K562 (cell line): Measurements from ENCODE around the gene ATP6V1F. TPM values are rescaled to one million over a fixed set of nuclear protein-coding genes. Genes with fewer than 3 reads are reported as not detected.

Experiments
- ARID2 ChIP-seq: fragments of 450-650 bp; IDR thresholded peaks from 2 replicates; pipeline ENCODE4 v1.6.1; 2017; ENCODE audit warnings: antibody characterized with exemption, mild to moderate bottlenecking
- DDX20 ChIP-seq: fragments of 450-650 bp; IDR thresholded peaks from 2 replicates; pipeline ENCODE4 v1.6.1; 2016; ENCODE audit warnings: missing genetic modification characterization, low read depth, mild to moderate bottlenecking, missing compliant biosample characterization, moderate library complexity
- ELF2 ChIP-seq: fragments of 250-450 bp; sonication (Bioruptor Pico); IDR thresholded peaks from 2 replicates; pipeline ENCODE4 v1.5.0; 2021; ENCODE audit warnings: mild to moderate bottlenecking
- EP400 ChIP-seq: fragments of 450-650 bp; IDR thresholded peaks from 2 replicates; pipeline ENCODE4 v1.6.1; 2017; ENCODE audit warnings: antibody characterized with exemption, mild to moderate bottlenecking, moderate library complexity
- HDAC3 ChIP-seq: fragments of 450-650 bp; IDR thresholded peaks from 2 replicates; pipeline ENCODE4 v1.6.1; 2018; ENCODE audit warnings: borderline replicate concordance, mild to moderate bottlenecking, moderate library complexity; ENCODE audit not compliant: partially characterized antibody
- HIVEP1 ChIP-seq: fragments of 250-450 bp; sonication (Bioruptor Pico); IDR thresholded peaks from 2 replicates; pipeline ENCODE4 v1.4.0; 2020; ENCODE audit warnings: mild to moderate bottlenecking
- MED1 ChIP-seq: sonication (generic); formaldehyde crosslinking; IDR thresholded peaks from 2 replicates; pipeline ENCODE4 v1.8.1; 2023; ENCODE audit warnings: missing genetic modification reagents, borderline replicate concordance
- MTA3 ChIP-seq: fragments of 450-650 bp; formaldehyde crosslinking; IDR thresholded peaks from 2 replicates; pipeline ENCODE4 v1.6.1; 2017; ENCODE audit warnings: mild to moderate bottlenecking, borderline replicate concordance
- NCOA1 ChIP-seq: fragments of 450-650 bp; IDR thresholded peaks from 2 replicates; pipeline ENCODE4 v1.6.1; 2016; ENCODE audit warnings: low read depth
- NEUROD1 ChIP-seq: fragments of 150-350 bp; IDR thresholded peaks from 2 replicates; pipeline ENCODE4 v1.6.1; 2014; ENCODE audit warnings: borderline replicate concordance, low read length, low read depth; ENCODE audit not compliant: partially characterized antibody
- SAFB2 ChIP-seq: fragments of 200-400 bp; formaldehyde crosslinking; IDR thresholded peaks from 2 replicates; pipeline ENCODE4 v1.6.1; 2018; ENCODE audit warnings: borderline replicate concordance, low read length, low read depth, moderate library complexity; ENCODE audit not compliant: severe bottlenecking
- SIRT6 ChIP-seq: IDR thresholded peaks from one replicate; pipeline ENCODE4 v1.6.1; 2012; ENCODE audit warnings: low read depth, mild to moderate bottlenecking, control low read depth, inconsistent platforms, low read length, moderate library complexity
- SRSF9 ChIP-seq: fragments of 200-400 bp; formaldehyde crosslinking; IDR thresholded peaks from 2 replicates; pipeline ENCODE4 v1.6.1; 2017; ENCODE audit warnings: low read depth, low read length, borderline replicate concordance
- TCF3 ChIP-seq: sonication (generic); formaldehyde crosslinking; IDR thresholded peaks from 2 replicates; pipeline ENCODE4 v1.4.0; 2020; ENCODE audit warnings: mild to moderate bottlenecking, missing genetic modification reagents
- ZKSCAN3 ChIP-seq: fragments of 250-450 bp; sonication (Bioruptor Pico); IDR thresholded peaks from 2 replicates; pipeline ENCODE4 v1.4.0; 2020
- ZNF212 ChIP-seq: fragments of 450-650 bp; formaldehyde crosslinking; IDR thresholded peaks from 2 replicates; pipeline ENCODE4 v1.4.0; 2020; ENCODE audit warnings: mild to moderate bottlenecking
- ZNF507 ChIP-seq: conservative IDR thresholded peaks from 2 replicates; pipeline ENCODE4 v1.6.1; 2017; ENCODE audit warnings: missing genetic modification characterization, missing compliant biosample characterization
- ZNF707 ChIP-seq: fragments of 250-450 bp; sonication (Bioruptor Pico); conservative IDR thresholded peaks from 2 replicates; pipeline ENCODE4 v1.8.0; 2022; ENCODE audit warnings: inconsistent platforms, mild to moderate bottlenecking, moderate library complexity
- polyA plus RNA-seq, 8 experiments: library from polyadenylated mRNA; depleted of rRNA in 4 of 8; stranded (reverse) in 5 of 8; unstranded in 3 of 8; fragments of >200 nt; fragmentation: Nextera tagmentation in 2 of 8; fragmentation: Illumina TruSeq in 1 of 8; extraction: Ambion mirVana in 2 of 8; extraction: Trizol in 1 of 8; gene quantifications; 2 replicates each; pipeline versions ENCODE4 v1.2.1 to v1.2.3, GENCODE V29; 2011 to 2014; ENCODE audit warnings: inconsistent platforms in 1 of 8, missing spikeins in 1 of 8
- total RNA-seq, 7 experiments: library from RNA; depleted of rRNA in 6 of 7; stranded (reverse); fragments of >200 nt in 6 of 7; fragmentation: Illumina TruSeq in 2 of 7; extraction: Trizol in 2 of 7; gene quantifications; 2 replicates each; pipeline versions ENCODE4 v1.2.1 to v1.2.3, GENCODE V29; 2011 to 2021; ENCODE audit warnings: low replicate concordance in 1 of 7
- TF ChIP-seq, protein P1 (sequence below): sonication (generic); formaldehyde crosslinking; IDR thresholded peaks from 2 replicates; pipeline ENCODE4 v1.8.1; 2023; ENCODE audit warnings: mild to moderate bottlenecking, missing genetic modification reagents, moderate library complexity
- TF ChIP-seq, protein P2 (sequence below): sonication (generic); formaldehyde crosslinking; IDR thresholded peaks from 2 replicates; pipeline ENCODE4 v1.8.1; 2023; ENCODE audit warnings: missing genetic modification reagents, mild to moderate bottlenecking, borderline replicate concordance
- TF ChIP-seq, protein P3 (sequence below): sonication (generic); IDR thresholded peaks from 2 replicates; pipeline ENCODE4 v1.6.1; 2016

Gene ATP6V1F
- total and polyA plus RNA-seq, 9 of the 15 experiments (the other 6 are each of a cell fraction or from before 2014, with no cell fraction given): 206 to 1,123 (median 542) TPM

DNA sequence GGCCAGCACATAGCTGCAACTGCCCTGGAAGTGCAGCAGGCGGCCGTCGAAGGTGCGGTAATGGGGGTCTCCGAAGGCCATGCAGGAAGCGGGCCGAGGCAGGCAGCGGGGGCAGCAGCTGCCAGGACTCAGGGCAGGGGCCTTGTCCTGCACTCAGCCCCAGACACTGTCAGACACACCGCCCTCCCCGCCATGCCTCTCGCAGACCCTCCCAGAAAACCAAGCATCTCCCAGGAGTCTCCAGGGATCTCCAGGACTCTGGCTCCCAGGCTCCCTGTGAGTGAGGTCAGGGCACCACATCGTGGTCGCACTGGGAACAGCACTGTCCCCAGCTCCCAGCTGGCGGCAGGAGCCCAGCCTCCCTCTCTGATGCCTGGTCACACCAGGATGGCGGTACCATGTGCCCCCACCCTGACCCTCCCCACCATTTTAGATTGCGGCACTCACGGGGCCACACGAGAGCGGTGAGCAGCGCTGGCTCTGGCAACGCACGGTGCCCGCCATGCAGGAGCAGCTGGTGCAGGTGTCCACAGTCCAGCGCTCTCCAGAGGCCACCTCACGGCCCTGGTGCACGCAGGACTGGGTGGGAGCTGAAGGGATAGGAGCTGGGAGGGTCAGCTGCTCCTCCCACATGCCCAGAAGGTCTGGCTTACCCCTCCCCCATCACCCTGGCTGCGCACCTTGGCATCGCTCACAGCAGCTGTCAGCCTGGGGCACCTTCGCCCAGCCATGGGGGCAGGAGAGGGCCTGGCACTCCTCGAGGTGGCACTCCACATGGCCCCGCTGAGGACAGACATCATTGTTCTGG, 17.5 kb downstream of the ATP6V1F start (continued):
- TF ChIP-seq HDAC3 (no peak), ZKSCAN3 (CRISPR knock-in tag) (no peak), DDX20 (no peak), ARID2 (peak; percentile 90; the same call in 1 of the 2 replicates), SAFB2 (no peak), ZNF707 (CRISPR knock-in tag) (no peak), NEUROD1 (no peak), EP400 (no peak), ZNF212 (CRISPR knock-in tag) (no peak), MTA3 (peak; percentile 64; the same call in 1 of the 2 replicates), TCF3 (no peak), SRSF9 (no peak), NCOA1 (no peak), ELF2 (CRISPR knock-in tag) (no peak), SIRT6 (no peak), ZNF507 (tag) (no peak), HIVEP1 (CRISPR knock-in tag) (no peak), MED1 (no peak)
- TF ChIP-seq, protein P1, sequence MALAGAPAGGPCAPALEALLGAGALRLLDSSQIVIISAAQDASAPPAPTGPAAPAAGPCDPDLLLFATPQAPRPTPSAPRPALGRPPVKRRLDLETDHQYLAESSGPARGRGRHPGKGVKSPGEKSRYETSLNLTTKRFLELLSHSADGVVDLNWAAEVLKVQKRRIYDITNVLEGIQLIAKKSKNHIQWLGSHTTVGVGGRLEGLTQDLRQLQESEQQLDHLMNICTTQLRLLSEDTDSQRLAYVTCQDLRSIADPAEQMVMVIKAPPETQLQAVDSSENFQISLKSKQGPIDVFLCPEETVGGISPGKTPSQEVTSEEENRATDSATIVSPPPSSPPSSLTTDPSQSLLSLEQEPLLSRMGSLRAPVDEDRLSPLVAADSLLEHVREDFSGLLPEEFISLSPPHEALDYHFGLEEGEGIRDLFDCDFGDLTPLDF (CRISPR knock-in tag): no peak
- TF ChIP-seq, protein P2, sequence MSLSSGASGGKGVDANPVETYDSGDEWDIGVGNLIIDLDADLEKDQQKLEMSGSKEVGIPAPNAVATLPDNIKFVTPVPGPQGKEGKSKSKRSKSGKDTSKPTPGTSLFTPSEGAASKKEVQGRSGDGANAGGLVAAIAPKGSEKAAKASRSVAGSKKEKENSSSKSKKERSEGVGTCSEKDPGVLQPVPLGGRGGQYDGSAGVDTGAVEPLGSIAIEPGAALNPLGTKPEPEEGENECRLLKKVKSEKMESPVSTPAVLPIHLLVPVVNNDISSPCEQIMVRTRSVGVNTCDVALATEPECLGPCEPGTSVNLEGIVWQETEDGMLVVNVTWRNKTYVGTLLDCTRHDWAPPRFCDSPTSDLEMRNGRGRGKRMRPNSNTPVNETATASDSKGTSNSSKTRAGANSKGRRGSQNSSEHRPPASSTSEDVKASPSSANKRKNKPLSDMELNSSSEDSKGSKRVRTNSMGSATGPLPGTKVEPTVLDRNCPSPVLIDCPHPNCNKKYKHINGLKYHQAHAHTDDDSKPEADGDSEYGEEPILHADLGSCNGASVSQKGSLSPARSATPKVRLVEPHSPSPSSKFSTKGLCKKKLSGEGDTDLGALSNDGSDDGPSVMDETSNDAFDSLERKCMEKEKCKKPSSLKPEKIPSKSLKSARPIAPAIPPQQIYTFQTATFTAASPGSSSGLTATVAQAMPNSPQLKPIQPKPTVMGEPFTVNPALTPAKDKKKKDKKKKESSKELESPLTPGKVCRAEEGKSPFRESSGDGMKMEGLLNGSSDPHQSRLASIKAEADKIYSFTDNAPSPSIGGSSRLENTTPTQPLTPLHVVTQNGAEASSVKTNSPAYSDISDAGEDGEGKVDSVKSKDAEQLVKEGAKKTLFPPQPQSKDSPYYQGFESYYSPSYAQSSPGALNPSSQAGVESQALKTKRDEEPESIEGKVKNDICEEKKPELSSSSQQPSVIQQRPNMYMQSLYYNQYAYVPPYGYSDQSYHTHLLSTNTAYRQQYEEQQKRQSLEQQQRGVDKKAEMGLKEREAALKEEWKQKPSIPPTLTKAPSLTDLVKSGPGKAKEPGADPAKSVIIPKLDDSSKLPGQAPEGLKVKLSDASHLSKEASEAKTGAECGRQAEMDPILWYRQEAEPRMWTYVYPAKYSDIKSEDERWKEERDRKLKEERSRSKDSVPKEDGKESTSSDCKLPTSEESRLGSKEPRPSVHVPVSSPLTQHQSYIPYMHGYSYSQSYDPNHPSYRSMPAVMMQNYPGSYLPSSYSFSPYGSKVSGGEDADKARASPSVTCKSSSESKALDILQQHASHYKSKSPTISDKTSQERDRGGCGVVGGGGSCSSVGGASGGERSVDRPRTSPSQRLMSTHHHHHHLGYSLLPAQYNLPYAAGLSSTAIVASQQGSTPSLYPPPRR (CRISPR knock-in tag): peak; percentile 42; the same call in 1 of the 2 replicates
- TF ChIP-seq, protein P3, sequence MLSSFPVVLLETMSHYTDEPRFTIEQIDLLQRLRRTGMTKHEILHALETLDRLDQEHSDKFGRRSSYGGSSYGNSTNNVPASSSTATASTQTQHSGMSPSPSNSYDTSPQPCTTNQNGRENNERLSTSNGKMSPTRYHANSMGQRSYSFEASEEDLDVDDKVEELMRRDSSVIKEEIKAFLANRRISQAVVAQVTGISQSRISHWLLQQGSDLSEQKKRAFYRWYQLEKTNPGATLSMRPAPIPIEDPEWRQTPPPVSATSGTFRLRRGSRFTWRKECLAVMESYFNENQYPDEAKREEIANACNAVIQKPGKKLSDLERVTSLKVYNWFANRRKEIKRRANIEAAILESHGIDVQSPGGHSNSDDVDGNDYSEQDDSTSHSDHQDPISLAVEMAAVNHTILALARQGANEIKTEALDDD: no peak
